Keratinocyte (primary cell): ENCODE data around the gene ADH6. TPM values are rescaled to one million over a fixed set of nuclear protein-coding genes. Genes with fewer than 3 reads are reported as not detected.

Source experiments
- DNase-seq: peaks from one replicate; pipeline ENCODE4 v3.0.0-alpha.2; 2011; ENCODE audit warnings: low read depth, missing footprints, low spot score
- FAIRE-seq: peaks from 2 replicates; lab custom pipeline; 2011; peaks lifted over from hg19 to GRCh38; lab: Jason Lieb, UNC
- H2AFZ ChIP-seq: 2 replicates; pipeline ENCODE4 v1.6.0; 2012; ENCODE audit warnings: low read length, control low read depth, inconsistent platforms; ENCODE audit not compliant: control insufficient read depth
- H3K27ac ChIP-seq: 2 replicates; pipeline ENCODE4 v1.5.1; 2011; ENCODE audit warnings: low read length; ENCODE audit not compliant: control insufficient read depth, insufficient read depth
- H3K27me3 ChIP-seq: 3 replicates; pipeline ENCODE4 v1.6.0; 2011; ENCODE audit warnings: low read length; ENCODE audit not compliant: control insufficient read depth, insufficient read depth; ENCODE audit errors: extremely low read depth
- H3K36me3 ChIP-seq, 2 experiments: 2 replicates in 1 of 2; 3 replicates in 1 of 2; pipeline ENCODE4 v1.5.1; 2011; ENCODE audit warnings: low read length in 2 of 2, mild to moderate bottlenecking in 1 of 2; ENCODE audit not compliant: control insufficient read depth in 2 of 2, insufficient read depth in 2 of 2; ENCODE audit errors: extremely low read depth in 1 of 2
- H3K4me1 ChIP-seq: 3 replicates; pipeline ENCODE4 v1.5.1; 2011; ENCODE audit warnings: low read length; ENCODE audit not compliant: control insufficient read depth, insufficient read depth; ENCODE audit errors: extremely low read depth
- H3K4me2 ChIP-seq: 3 replicates; pipeline ENCODE4 v1.6.0; 2011; ENCODE audit warnings: low read depth, low read length; ENCODE audit not compliant: control insufficient read depth, insufficient read depth; ENCODE audit errors: extremely low read depth
- H3K4me3 ChIP-seq, 3 experiments: fragments of 200-600 bp in 1 of 3; sonication (generic) in 1 of 3; 2 replicates in 2 of 3; 3 replicates in 1 of 3; pipeline ENCODE4 v1.5.1; 2011 to 2016; ENCODE audit warnings: low read length in 3 of 3, mild to moderate bottlenecking in 3 of 3, control low read depth in 2 of 3, inconsistent platforms in 1 of 3, low read depth in 1 of 3, mixed read lengths in 1 of 3, mixed run types in 1 of 3, moderate library complexity in 1 of 3; ENCODE audit not compliant: control insufficient read depth in 2 of 3, insufficient read depth in 2 of 3; ENCODE audit errors: extremely low read depth in 1 of 3
- H3K79me2 ChIP-seq: 2 replicates; pipeline ENCODE4 v1.6.0; 2012; ENCODE audit warnings: low read length; ENCODE audit not compliant: control insufficient read depth, insufficient read depth
- H3K9ac ChIP-seq: 3 replicates; pipeline ENCODE4 v1.6.0; 2011; ENCODE audit warnings: low read length; ENCODE audit not compliant: control insufficient read depth, insufficient read depth; ENCODE audit errors: extremely low read depth
- H3K9me1 ChIP-seq: 3 replicates; pipeline ENCODE4 v1.6.0; 2011; ENCODE audit warnings: low read length; ENCODE audit not compliant: control insufficient read depth, insufficient read depth; ENCODE audit errors: extremely low read depth
- H3K9me3 ChIP-seq: 2 replicates; pipeline ENCODE4 v1.5.1; 2012; ENCODE audit warnings: low read depth, low read length; ENCODE audit not compliant: control insufficient read depth
- H4K20me1 ChIP-seq: 3 replicates; pipeline ENCODE4 v1.6.0; 2011; ENCODE audit warnings: low read length; ENCODE audit not compliant: control insufficient read depth, insufficient read depth; ENCODE audit errors: extremely low read depth
- EZH2 ChIP-seq: IDR thresholded peaks from one replicate; pipeline ENCODE4 v1.6.1; 2012; ENCODE audit warnings: inconsistent platforms, mild to moderate bottlenecking, low read length, moderate library complexity
- dilution Hi-C: fragments of 300-500 bp; cut with MboI; formaldehyde crosslinking; loops from one replicate; pipeline ENCODE4 v1.7.0; 2020; ENCODE audit warnings: low sequenced_read_pairs; ENCODE audit not compliant: extremely low pct_ligation_motif_present
- polyA plus RNA-seq, 5 experiments: library from polyadenylated mRNA; depleted of rRNA in 3 of 5; stranded (reverse) in 3 of 5; stranded (forward) in 1 of 5; unstranded in 1 of 5; fragments of >200 nt; gene quantifications; 1 replicate in 1 of 5; 2 replicates in 3 of 5; 3 replicates in 1 of 5; pipeline versions ENCODE4 v1.2.1 to v1.2.3, GENCODE V29; 2011 to 2012; ENCODE audit warnings: missing spikeins in 2 of 5, low read depth in 1 of 5, low replicate concordance in 1 of 5
- TF ChIP-seq, protein P1 (sequence below), 3 experiments: IDR thresholded peaks in 1 of 3; conservative IDR thresholded peaks in 1 of 3; optimal IDR thresholded peaks in 1 of 3; 2 replicates in 2 of 3; 3 replicates in 1 of 3; pipeline versions ENCODE3 to v1.5.1; 2011; ENCODE audit warnings: low read length in 3 of 3, mild to moderate bottlenecking in 3 of 3, moderate library complexity in 2 of 3, control low read depth in 1 of 3, inconsistent platforms in 1 of 3; ENCODE audit not compliant: insufficient read depth in 2 of 3; ENCODE audit errors: extremely low read depth in 1 of 3

The ADH6 gene
- polyA plus RNA-seq, 1 donor (not counting 4 experiments of a cell fraction or from before 2014, with no cell fraction given) = not detected

DNA sequence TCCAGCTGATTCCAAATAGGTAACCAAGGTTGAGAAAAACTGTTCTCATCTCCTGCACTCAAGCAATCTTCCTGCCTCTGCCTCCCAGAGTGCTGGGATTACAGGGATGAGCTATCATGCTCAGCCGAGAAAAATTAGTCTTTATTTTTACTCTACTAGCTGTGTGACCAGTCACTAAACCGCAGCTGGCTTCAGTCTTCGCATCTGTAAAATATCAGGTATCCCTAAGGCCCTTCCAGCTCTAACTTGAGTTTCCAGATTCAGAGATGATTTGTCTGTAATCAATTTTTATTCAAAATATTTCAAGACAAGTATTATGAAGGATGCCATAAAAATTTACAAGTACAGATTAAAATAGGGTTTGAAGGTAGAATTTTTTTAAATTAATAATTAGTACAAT is 3.5 kb downstream of the ADH6 start:
- Histone ChIP-seq H3K9me1 (no peaks in the 10 kb centered on the region), H3K27me3 (no peaks in the 10 kb centered on the region), H3K36me3 (no peaks in the 10 kb centered on the region), H3K9ac (no peak overlapping the region), H3K4me2 (no peak overlapping the region), H2AFZ (no peak overlapping the region), H3K4me1 (no peaks in the 10 kb centered on the region), H3K9me3 (no peaks in the 10 kb centered on the region), H3K79me2 (no peaks in the 10 kb centered on the region), H3K27ac (no peak overlapping the region), H3K4me3 (no peak overlapping the region), H4K20me1 (no peaks in the 10 kb centered on the region)
- DNase-seq (no peak), FAIRE-seq (no peak)
- TF ChIP-seq EZH2 = no peak
- TF ChIP-seq, protein P1, sequence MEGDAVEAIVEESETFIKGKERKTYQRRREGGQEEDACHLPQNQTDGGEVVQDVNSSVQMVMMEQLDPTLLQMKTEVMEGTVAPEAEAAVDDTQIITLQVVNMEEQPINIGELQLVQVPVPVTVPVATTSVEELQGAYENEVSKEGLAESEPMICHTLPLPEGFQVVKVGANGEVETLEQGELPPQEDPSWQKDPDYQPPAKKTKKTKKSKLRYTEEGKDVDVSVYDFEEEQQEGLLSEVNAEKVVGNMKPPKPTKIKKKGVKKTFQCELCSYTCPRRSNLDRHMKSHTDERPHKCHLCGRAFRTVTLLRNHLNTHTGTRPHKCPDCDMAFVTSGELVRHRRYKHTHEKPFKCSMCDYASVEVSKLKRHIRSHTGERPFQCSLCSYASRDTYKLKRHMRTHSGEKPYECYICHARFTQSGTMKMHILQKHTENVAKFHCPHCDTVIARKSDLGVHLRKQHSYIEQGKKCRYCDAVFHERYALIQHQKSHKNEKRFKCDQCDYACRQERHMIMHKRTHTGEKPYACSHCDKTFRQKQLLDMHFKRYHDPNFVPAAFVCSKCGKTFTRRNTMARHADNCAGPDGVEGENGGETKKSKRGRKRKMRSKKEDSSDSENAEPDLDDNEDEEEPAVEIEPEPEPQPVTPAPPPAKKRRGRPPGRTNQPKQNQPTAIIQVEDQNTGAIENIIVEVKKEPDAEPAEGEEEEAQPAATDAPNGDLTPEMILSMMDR (optimal IDR thresholded peaks at IDR 0.05 in 1 of 3, IDR thresholded peaks at IDR 0.05 in 1 of 3, conservative IDR thresholded peaks at IDR 0.05 in 1 of 3; ENCODE audit: extremely low read depth in 1 of 3, insufficient read depth in 2 of 3, low read length in 3 of 3) = no peak
- dilution Hi-C loops = no loop called here

DNA sequence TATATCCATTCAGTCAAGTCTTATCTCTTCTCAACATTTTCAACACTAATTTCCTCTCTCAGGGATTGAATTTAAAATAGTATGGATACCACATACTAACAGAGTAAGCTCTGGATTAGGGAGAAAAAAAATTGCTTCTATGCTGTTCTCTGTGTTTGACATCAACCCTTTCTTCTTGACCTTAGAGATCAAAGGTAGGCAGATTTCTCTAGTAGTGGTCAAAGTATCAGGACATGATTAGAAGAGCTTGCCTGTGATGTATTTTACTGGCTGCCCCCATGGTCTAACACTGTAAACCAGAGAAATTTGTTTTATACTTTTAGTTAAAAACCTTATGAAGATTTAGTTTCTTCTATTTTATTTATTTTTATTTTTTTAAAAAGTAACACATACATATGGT is 8.3 kb downstream of the ADH6 start:
- Histone ChIP-seq H3K4me3 (no peak overlapping the region), H3K9ac (no peak overlapping the region), H3K9me1 (no peaks in the 10 kb centered on the region), H2AFZ (no peak overlapping the region), H3K27me3 (no peaks in the 10 kb centered on the region), H3K27ac (no peak overlapping the region), H3K4me2 (no peak overlapping the region), H3K36me3 (no peaks in the 10 kb centered on the region), H3K79me2 (no peaks in the 10 kb centered on the region), H4K20me1 (no peaks in the 10 kb centered on the region), H3K9me3 (no peaks in the 10 kb centered on the region), H3K4me1 (no peaks in the 10 kb centered on the region)
- dilution Hi-C loops = no loop called here
- TF ChIP-seq, protein P1 (optimal IDR thresholded peaks at IDR 0.05 in 1 of 3, IDR thresholded peaks at IDR 0.05 in 1 of 3, conservative IDR thresholded peaks at IDR 0.05 in 1 of 3; ENCODE audit: extremely low read depth in 1 of 3, insufficient read depth in 2 of 3, low read length in 3 of 3) = no peak
- TF ChIP-seq EZH2 = no peak
- DNase-seq (no peak), FAIRE-seq (no peak)
